GM18517 (cell line): ENCODE measurements around the gene ADAMTS2.

Experiments used
- ATAC-seq: cut with Tn5 transposase; IDR thresholded peaks from one replicate; pipeline ENCODE4 v1.9.1; 2021; ENCODE audit warnings: mild to moderate bottlenecking, moderate library complexity; ENCODE audit not compliant: unreplicated experiment

ADAMTS2 gene

DNA sequence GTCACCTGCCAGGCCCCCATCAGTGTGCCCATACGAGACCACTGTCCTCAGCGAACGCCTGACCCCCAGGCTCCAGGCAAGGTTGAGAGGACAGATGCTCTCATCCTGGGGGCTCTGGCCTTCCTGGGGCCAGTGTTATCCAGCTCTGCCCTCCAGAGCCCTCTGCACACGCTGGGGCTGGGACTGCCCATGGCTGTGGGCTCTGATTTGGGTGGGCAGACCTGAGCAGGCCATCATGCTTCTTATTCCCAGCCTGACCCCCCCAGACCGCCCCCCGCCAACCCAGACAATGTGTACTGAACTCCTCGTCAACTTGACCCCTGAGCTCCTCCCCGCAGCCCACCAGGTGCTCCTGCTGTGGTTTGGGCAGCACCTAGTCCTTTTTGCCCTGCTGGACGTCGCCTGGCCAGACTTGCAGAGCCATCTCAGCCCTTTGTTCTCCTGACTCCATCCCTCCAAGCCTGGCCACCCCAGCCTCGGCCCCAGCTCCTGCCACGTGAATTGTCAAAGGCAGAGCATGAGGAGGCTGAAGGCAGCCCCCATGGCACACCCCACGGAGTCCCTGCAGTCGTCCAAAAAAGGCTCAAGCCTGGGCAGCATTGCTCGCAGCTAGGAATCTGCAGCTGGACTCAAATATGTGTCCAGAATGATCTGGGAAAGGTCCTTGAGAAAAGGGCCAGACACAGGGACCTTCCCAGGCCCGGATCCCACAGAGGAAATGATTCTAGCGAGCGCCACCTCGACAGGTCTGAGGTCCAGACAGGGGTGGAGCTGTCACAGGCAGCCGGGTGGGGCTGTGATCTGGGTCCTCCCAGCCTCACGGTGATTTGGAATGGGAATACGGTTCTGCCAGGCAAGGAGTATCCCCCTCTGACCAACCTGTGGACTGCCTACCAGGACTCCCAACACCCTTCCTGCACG lies 87.0 kb downstream of the ADAMTS2 start:
- no peak for ATAC-seq

DNA sequence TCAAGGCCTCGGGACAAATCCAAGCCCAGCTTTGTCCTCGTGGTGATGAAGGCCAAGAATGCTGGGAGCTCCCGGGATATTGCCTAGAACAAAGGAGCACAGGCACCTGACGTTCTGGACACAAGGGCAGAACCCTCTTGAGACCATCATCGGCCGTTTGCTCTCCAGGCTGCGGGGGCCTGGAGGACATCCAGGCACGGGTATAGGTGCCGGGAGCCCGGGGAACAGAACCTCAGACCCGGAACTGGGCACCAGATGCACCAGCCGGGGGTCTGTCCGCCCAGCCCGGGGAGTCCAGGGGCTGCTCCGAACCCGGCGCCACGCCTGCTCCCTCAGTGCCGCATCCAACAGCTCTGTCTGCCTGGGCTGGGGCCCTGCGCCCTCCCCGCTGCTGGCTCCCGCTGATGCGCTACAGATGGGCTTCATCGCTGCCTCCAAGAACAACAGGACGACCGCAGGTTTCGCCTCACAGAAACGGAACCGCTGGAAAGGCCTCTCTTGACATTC lies 88.0 kb downstream of the ADAMTS2 start:
- no peak for ATAC-seq

DNA sequence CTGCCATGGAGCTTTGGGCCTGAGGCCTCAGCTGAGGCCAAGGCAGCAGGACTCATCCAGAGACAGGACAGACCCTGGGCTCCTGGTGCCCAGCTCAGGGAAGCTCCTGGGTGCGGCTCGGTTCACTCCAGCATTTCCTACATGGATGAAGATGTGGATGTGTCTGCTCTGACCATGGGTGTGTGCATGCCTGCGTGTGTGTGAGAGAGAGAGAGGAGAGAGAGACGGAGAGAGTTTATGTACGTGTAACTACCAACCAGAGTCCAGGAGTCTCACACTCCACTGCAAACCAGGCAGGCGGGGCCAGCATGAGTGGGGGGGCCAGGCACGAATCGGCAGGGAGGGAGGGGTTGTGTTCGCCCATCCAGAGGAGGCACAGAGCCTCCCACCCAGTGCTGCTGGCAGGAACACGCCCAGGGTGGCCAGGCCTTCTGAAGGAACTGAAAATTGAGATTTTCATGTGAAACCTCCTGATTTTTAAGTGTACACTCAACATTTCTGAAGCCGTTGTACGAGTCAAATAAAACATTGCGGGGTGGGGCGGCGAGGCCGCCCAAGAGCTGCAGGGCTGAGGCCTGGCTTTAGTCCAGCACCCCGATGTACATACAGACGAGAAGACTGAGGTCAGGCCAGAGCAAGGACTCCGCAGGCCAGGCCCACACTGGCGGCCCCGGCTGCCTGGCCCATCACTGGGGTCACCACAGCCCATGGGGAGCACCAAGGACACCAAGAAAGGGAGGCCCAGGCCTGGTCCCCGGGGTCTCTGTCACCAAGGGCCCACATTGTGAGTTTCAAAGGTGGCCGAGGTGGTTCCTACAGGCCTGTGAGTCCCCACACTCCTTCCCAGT lies 88.7 kb downstream of the ADAMTS2 start:
- no peak for ATAC-seq

DNA sequence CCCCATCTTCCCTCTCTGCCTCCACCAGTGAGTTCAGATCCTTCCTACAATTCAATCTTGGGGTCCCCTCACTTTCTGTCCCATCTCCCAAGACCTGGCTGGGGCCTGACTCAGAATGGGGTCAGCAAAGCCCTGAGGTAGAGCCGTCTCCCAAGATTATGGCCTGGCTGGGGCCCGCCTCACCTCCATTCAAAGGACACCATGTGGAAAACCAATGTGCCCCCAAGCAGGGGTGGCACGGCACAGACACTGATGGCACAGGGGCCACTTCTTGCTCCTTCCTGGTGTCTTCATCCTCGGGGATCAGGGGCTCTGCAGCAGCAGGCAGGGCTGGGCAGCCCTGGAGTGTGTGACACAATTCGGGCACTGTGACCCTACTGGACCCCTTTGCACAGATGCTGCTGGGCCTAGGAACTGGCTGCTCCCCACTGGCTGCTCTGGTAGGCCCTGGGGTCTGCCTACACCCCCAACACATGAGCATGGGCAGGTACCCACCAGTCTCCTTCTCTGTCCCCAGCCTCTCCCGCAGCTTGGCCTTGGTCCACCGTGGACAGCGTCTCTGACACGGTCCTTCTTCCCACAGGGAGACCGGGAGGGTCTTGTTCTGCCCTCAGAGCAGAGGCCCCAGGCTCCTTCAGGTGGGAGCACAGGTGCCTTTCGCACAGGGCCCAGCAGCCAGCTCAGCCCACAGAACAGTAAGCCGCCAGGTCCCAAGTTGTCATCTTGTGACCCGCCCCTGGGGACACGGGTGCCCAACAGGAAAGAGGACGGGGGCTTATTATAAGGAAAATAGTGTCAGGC lies 89.5 kb downstream of the ADAMTS2 start:
- no peak for ATAC-seq

DNA sequence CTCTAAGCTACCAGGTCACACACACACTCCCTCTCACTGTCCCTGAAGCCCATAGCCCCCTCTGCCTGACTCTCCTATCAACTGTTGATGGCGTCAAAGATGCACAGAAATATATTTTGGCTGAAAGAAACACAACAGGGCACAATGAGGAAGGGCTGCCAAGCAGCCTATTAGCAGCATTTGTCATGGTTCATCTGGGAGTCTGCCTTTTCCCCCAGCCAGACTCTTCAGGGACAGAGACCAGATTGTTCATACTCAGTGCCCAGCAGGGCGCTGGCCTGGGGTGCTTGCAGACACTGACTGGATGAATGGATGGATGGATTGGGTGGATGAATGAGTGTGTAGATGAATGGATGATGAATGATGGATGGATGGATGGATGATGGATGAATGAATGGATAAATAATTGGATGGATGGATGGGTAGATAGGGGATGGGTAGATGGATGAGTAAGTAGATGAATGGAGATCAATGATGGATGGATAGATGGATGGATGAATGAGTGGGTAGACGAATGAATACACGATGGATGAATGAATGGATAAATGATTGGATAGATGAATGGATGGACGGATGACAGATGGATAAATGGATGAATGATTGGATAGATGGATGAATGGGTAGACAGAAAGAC lies 90.5 kb downstream of the ADAMTS2 start:
- no peak for ATAC-seq

DNA sequence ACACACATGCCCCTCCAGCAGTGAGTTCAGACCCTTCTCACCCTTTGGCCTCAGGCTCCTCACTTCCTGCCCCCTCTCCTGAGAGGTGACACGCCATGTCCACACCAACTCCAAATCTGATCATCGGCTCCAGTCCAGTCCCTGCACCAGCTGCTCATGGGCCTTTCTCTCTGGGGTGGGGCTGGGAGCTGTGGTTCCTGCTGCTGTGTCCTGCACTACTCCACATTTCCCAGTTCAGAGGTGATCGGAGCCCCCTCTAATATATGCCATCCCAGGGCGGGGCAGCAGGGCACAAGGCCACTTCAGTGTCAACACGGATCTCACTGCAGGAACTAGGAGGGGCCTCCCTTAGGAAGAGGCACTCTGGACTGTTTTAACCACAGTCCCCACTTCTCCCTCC lies 91.5 kb downstream of the ADAMTS2 start:
- ATAC-seq = no peak

DNA sequence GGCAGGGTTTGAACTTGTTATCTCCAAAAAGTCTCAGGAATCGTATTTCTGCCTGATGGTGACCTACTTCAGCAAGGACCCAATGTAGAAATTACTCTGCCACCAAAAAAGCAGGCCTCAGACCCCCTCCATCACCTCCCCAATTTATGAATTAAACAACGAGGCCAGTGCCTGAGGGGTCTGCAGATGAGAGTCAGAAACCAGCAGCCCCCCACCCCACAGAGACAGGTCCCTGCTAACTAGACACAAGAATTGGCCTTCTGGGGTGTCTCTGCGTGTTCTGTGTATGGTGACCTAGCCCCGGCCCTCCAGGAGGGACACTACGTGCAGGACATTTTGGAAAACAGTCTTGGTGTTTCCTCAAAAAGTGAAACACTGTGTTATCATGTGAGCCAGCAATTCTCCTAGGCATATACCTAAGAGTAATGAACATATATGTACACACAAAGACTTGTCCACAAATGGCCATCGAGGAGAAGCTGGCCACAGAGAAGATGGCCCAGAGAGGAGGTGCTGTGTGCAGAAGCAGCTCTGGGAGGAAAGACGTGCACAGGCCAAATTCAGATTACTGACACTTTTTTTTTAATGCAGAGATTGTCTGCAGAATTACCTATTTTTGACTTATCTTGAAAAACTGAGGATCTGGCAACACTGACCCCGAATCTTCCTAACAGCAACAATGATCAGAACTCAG lies 93.8 kb downstream of the ADAMTS2 start:
- ATAC-seq = no peak

DNA sequence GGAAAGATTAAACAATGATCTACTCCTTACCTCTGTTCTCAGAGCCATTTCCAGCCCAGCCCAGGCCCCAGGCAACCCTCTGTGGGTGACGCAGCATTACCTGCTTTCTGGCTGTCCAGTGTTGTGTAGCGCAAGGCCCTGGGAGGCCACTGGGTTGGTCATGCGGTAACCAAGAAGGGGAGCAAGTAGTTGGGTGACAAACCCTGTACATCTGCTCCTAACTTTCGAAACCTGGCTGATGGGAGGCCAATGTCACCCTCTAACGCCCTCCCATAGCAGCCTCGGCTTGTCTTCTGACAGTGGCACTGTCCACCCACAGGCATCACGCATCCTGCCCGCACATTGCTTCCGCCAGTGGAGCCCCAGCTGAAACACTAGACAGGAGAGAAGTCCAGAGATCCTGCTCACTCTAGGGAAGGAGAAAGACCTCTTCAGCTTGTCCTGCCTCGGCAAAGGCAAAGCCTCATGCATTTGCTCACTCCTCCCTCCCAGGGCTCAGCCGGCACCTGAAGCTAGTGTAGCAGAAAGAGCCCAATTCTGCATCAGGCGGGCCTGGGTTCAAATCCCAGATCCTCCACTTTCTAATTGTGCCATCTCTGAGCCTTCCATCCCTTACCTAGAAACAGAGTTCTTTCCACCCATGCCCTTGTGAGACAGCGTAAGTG lies 94.6 kb downstream of the ADAMTS2 start:
- ATAC-seq = no peak

DNA sequence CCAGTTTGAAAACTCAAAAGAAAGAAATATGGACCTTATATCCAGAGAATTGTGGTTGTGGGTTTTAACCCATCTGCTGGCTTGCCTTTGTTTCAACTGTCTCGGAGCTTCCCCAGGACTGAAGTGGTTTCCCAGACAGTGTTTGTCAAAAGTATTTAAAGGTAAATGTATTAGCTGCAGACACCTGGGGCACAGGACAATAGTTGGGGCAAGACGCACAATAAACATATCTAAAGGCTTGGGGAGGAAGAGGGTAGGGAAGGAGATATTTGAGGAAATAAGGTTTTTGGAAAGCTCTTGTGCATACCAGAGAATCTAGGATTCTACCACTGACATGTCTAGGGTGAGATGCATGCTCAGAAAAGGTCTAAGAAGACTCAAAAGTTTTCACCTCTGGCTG lies 99.0 kb downstream of the ADAMTS2 start:
- no peak for ATAC-seq

DNA sequence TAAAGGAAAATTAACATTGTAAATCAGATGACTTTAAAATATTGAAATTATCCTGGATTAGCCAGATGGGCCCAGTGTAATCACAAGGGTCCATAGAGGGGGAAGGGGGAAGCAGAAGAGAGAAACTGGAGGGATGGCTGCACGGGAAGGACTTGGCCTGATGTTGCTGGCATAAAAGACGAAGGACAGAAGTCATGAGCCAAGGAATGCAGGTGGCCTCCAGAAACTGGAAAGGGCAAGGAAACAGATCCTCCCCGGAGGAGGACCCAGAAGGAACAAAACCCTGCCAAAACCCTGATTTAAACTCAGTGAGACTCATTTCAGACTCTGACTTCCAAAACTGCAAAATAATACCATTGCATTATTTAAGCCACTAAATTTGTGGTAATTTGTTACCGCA lies 100.2 kb downstream of the ADAMTS2 start:
- no peak for ATAC-seq

DNA sequence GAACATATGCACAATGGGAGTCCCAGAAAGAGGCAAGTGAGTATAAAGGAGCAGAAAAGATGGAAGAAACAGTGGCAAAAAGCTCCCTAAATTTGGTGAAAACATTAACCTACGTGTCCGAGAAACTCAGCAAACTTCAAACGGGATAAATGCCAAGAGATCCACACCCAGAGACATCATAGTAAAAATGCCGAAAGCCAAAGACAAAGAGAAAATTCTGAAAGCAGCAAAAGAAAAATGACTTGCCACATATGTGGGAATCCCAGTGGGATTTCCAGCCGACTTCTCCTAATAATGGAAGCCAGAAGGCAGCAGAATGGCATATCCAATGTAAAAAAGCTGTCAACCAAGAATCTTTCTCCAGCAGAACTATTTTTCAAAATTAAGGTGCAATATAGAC lies 101.2 kb downstream of the ADAMTS2 start:
- ATAC-seq = no peak

DNA sequence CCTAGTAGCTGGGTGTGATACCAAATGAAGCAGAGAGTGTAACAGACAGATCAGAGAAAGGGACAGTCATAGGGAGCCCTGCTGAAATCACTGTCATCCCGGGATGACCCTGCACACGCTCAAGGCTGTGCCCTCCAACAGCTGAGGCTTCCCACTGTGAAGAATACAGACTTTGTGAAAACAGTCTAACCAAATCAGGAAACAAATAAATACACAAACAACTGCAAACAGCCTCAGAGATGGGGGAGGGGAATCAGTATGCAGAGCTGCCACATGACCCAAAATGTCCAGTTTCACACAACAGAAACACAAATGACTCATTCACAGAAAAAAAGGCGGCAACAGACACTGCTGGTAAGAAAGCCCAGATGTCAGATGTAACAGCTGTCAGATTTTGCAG lies 101.9 kb downstream of the ADAMTS2 start:
- ATAC-seq = no peak

DNA sequence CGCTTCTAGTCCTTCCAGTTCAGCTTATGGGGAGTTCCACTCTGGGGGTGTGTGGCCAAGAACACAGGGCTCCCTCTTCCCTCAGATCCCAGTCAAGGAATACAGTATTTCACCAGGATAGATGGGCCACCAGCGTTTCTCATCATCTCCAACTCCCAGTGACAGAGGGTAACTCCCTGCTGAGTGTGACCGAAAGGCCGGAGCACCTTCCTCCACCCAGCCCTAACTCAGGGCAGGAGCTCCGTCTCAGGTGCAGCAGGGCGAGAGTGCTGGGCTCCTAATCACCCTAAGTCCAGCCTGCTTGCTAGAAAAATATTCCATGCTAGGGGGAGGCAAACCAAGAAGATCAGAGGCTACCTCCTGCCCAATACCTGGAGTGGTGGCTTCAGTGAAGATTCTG lies 102.6 kb downstream of the ADAMTS2 start:
- no peak for ATAC-seq

DNA sequence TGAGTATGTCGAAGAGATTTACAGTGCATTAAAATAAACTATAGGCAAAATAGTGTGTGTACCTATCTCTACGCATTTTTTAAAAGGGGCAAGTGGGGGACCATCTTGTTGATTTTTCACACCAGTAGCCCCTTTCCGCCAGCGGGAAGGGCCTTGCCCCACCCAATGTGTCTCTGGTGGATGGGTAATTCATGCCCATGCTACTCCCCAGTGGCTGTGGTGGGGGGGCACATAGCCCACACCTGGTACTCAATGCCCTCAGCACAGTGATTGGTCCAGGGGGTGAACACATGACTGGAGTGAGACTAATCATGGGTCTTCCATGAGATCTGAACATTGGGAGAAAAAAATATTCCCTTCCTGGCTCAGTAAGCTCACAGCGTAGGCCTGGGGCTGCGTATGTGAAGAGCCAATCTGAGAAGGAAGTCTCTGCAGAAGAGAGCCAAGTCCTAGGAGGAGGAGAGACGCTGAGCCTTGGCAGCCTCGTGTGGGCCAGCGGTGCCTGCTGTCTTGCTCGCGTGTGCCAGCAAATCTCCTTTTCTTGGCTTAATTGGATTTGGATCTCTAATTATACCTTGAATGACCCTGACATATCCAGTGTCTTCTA lies 103.4 kb downstream of the ADAMTS2 start:
- no peak for ATAC-seq

DNA sequence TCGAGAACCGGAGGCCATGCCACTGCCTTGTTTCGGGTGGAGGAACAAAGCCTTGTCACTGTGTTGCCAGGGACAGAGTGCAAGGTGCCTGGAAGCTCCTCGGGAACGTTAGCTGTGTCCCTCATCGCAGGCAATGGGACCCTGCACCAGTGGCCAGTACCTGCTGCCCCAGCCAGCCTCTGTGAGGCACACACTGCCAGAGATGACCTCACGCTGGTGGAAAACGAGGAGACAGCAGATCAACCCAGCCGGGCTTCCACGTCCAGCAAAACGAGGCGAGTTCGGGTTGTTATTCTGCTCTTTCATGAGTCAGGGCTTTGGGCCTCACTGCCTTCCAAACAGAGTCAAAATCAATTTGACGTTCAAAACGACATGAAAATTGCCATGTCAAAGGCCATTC lies 104.1 kb downstream of the ADAMTS2 start:
- no peak for ATAC-seq

DNA sequence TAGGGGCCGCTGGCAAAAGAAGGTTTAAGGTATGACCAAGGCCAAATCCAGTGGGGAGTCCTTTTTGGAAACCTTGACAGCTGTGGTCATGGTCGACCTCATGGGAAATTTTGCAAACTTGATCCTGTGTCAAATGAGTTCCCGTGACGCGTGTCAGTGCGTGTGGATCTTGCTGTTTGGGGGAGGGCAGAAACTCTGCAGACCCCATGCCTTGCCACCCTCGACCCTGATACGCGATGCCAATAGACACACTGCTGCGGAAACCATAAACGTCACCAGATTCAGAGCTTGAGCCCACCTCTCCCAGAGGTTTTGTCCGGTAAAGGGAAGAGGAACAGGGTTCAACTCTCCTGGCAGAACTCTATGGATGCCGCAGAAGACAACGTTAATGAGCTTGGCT lies 104.7 kb downstream of the ADAMTS2 start:
- ATAC-seq = no peak

DNA sequence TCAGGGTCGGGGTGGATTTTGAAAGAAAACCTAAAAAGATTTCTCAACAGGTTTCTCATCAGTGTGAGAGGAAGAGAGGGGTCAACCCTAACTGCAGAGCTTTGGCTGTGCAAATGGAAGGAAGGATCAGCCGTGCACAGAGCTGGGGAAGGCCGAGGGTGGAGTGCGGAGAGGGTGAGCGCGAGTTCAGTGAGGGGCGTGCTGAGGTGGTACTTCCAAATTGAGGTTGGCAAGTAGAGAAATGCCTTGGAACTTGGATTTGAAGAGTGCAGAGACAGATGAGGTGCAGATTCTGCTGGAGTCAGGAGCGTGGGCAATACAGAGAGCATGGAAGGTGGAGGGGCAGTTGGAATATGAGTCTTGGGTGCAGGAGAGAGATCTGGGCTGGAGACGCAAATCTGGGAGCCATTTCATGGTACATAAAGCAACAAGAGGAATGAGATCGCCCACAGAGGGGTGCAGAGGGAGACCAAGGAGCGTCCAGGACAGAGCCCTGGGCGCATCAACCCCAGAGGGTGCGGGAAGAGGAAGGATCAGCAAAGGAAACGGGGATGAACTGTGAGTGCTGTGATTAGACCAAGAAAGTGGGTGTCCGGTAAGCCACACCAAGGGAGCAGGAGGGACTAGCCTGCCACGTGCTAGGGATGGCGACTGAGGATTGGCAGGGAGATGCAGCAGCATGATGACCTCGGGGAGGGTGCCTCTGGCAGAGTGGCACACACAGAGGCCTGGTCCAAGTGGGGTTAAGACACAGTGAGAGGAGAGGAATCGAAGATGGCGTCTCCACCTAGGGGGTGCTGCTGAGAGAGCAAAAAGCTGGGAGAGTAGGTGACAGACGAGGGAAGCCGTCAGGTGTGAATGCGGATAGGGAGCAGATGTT lies 105.8 kb downstream of the ADAMTS2 start:
- no peak for ATAC-seq

DNA sequence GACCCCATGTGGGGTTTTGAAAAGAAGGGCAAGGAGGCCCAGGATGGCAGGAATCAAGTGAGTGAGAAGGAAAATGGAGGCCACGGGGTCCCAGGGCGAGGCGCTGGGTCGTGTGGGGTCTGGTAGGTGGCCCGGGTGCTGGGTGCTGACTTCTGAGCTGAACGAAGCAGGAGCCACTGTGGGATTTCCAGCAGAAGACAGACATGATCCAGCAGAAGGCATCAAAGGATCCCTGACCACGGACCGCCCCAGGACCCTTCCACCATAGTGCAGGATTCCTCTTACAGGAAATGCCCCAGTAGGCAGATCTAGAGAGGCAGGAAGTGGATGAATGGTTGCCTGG lies 106.7 kb downstream of the ADAMTS2 start:
- no peak for ATAC-seq
